ENCODE data around the gene RERE. TPM values are rescaled to one million over a fixed set of nuclear protein-coding genes. Genes with fewer than 3 reads are reported as not detected.

RERE gene
- total and polyA plus RNA-seq, 2 experiments from 2014 or later = 148 to 170 TPM

DNA sequence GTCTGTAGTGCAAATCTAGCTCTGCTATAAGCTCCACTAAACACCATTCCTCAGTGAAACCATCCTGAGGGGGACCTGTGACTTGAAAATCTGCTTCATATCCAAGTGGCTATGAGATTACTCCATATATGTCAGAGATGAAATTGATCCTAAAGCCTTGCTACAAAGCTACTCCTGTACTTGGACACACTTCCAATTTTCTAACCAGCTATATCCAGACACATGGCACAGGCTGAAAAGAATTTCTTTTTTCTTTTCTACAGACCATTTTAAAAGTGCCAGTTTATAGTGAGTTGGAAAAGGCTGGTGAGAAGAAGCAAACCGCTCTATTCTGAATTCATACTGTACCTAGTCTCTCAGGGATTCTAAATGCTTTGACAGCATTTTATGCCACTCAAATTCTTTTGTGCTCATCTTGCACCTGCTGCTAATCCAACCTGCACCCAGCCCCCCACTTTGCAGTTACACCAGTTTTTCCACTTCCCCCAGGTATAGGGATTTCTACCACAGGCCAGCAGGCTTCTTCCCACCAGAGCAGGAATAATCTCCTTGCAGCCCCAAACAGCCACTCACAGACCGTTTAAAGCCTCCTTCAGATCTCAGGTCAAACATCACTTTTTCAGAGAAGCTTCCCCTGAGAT, 112.5 kb downstream of the RERE start:
- Histone ChIP-seq H3K79me2 (replicated peaks; ENCODE audit: insufficient read depth) (peaks cover 90% of the 10 kb centered on the region), H3K4me2 (peak overlapping the region; percentile 77), H3K4me3 (peak overlapping the region; percentile 59; the same call in 1 of the 2 replicates), H3F3A (replicated peaks; ENCODE audit: low read depth) (no peaks in the 10 kb centered on the region), H3K27me3 (ENCODE audit: insufficient read depth) (no peaks in the 10 kb centered on the region), H3K36me3 (ENCODE audit: insufficient read depth) (no peaks in the 10 kb centered on the region), H4K20me1 (replicated peaks; ENCODE audit: insufficient read depth) (peaks cover 4% of the 10 kb centered on the region; the same call in 1 of the 2 replicates), H3K27ac (ENCODE audit: low read depth) (peak overlapping the region; percentile 75), H2AFZ (no peak overlapping the region), H3K4me1 (ENCODE audit: insufficient read depth) (peaks cover 38% of the 10 kb centered on the region), H3K9me2 (ENCODE audit: insufficient read depth) (no peaks in the 10 kb centered on the region)
- DNase-seq (ENCODE audit: low spot score) (no peak), ATAC-seq (no peak; the same call in 2 of the 3 replicates)
- H3K36me3 Mint-ChIP-seq (ENCODE audit: low read depth) = peaks cover 4% of the 10 kb centered on the region; the same call in 1 of the 3 replicates
- TF ChIP-seq ZNF114 (CRISPR knock-in tag; IDR thresholded peaks at IDR 0.05) = no peak
- no peak for TF ChIP-seq POLR2AphosphoS5 (IDR thresholded peaks at IDR 0.05; ENCODE audit: low read depth)
- TF ChIP-seq ZNF331 (CRISPR knock-in tag; IDR thresholded peaks at IDR 0.05; ENCODE audit: low read depth) = no peak
- TF ChIP-seq ZNF462 (CRISPR knock-in tag; IDR thresholded peaks at IDR 0.05) = no peak
- TF ChIP-seq CTCF (conservative IDR thresholded peaks at IDR 0.05; ENCODE audit: low read depth in 2 of 2) = no peak
- H3K4me1 Mint-ChIP-seq = peaks cover 51% of the 10 kb centered on the region
- H3K4me3 Mint-ChIP-seq = peak overlapping the region; percentile 54
- peaks cover 9% of the 10 kb centered on the region for H3K27me3 Mint-ChIP-seq (ENCODE audit: insufficient read depth, low read depth, poor library complexity)
- H3K27ac Mint-ChIP-seq = peak overlapping the region; percentile 86
- no peaks in the 10 kb centered on the region for H3K9me3 Mint-ChIP-seq
